Daoy (cell line): ENCODE results near the gene DTWD1. TPM values are rescaled to one million over a fixed set of nuclear protein-coding genes. Genes with fewer than 3 reads are reported as not detected.

Experiments
- total RNA-seq: library from RNA; depleted of rRNA; stranded (reverse); fragments of >200 nt; shearing (Covaris generic); gene quantifications from 2 replicates; pipeline ENCODE4 v1.2.3, GENCODE V29; 2014; rRNA removed

DTWD1 gene
- total RNA-seq, 1 experiment from 2014 or later = 18.0 TPM

Other genes with a start within 250 kb of the DTWD1 start
- gene FGF7, start 197.8 kb upstream of the DTWD1 start, total RNA-seq = not detected in 2 replicates
- gene FAM227B, start 230 bp upstream of the DTWD1 start, total RNA-seq = 1.5 and 4.6 TPM in 2 replicates